HepG2 (cell line): Measurements from ENCODE around the gene CENATAC. TPM values are rescaled to one million over a fixed set of nuclear protein-coding genes. Genes with fewer than 3 reads are reported as not detected.

Experiments used
- ARNTL ChIP-seq: sonication (generic); formaldehyde crosslinking; IDR thresholded peaks from 2 replicates; pipeline ENCODE4 v1.4.0; 2020; ENCODE audit warnings: mild to moderate bottlenecking, missing genetic modification reagents
- FOXK2 ChIP-seq: fragments of 450-650 bp; IDR thresholded peaks from 2 replicates; pipeline ENCODE4 v1.6.1; 2016
- KDM4B ChIP-seq: sonication (generic); formaldehyde crosslinking; IDR thresholded peaks from 2 replicates; pipeline ENCODE4 v1.4.0; 2020; ENCODE audit warnings: missing genetic modification reagents
- MIXL1 ChIP-seq: IDR thresholded peaks from 2 replicates; pipeline ENCODE4 v1.6.1; 2016
- SATB2 ChIP-seq: sonication (generic); formaldehyde crosslinking; IDR thresholded peaks from 2 replicates; pipeline ENCODE4 v1.5.0; 2020; ENCODE audit warnings: missing genetic modification reagents
- THYN1 ChIP-seq: sonication (generic); formaldehyde crosslinking; IDR thresholded peaks from 2 replicates; pipeline ENCODE4 v1.8.1; 2023; ENCODE audit warnings: low read depth, mild to moderate bottlenecking, moderate library complexity, missing genetic modification reagents, borderline replicate concordance
- YEATS2 ChIP-seq: sonication (generic); formaldehyde crosslinking; IDR thresholded peaks from 2 replicates; pipeline ENCODE4 v1.4.0; 2020; ENCODE audit warnings: missing genetic modification reagents, borderline replicate concordance
- ZNF296 ChIP-seq: sonication (generic); formaldehyde crosslinking; conservative IDR thresholded peaks from 2 replicates; pipeline ENCODE4 v1.5.0; 2020; ENCODE audit warnings: mild to moderate bottlenecking, missing genetic modification reagents
- ZNF431 ChIP-seq: sonication (generic); formaldehyde crosslinking; IDR thresholded peaks from 2 replicates; pipeline ENCODE4 v1.9.0; 2022; ENCODE audit warnings: missing genetic modification reagents, low read depth, mild to moderate bottlenecking, borderline replicate concordance
- ZNF607 ChIP-seq: sonication (generic); formaldehyde crosslinking; IDR thresholded peaks from 2 replicates; pipeline ENCODE4 v1.5.1; 2020; ENCODE audit warnings: missing genetic modification reagents, mild to moderate bottlenecking, borderline replicate concordance
- ZNF737 ChIP-seq: sonication (generic); formaldehyde crosslinking; IDR thresholded peaks from 2 replicates; pipeline ENCODE4 v1.5.0; 2020; ENCODE audit warnings: missing genetic modification reagents, mild to moderate bottlenecking, borderline replicate concordance
- ZSCAN22 ChIP-seq: sonication (generic); formaldehyde crosslinking; IDR thresholded peaks from 2 replicates; pipeline ENCODE4 v1.4.0; 2020; ENCODE audit warnings: mild to moderate bottlenecking, missing genetic modification reagents
- polyA plus RNA-seq, 8 experiments: library from polyadenylated mRNA; depleted of rRNA in 3 of 8; stranded (reverse) in 7 of 8; unstranded in 1 of 8; fragments of >200 nt; fragmentation: Illumina TruSeq in 4 of 8; extraction: Trizol in 4 of 8; gene quantifications; 2 replicates each; pipeline versions ENCODE4 v1.2.1 to v1.2.3, GENCODE V29; 2011 to 2016; ENCODE audit warnings: low read depth in 4 of 8, missing spikeins in 1 of 8, mixed read lengths in 1 of 8; ENCODE audit not compliant: insufficient read depth in 1 of 8
- total RNA-seq, 5 experiments: library from RNA; depleted of rRNA; stranded (reverse); fragments of >200 nt; fragmentation: Illumina TruSeq; extraction: Trizol; gene quantifications; 2 replicates each; pipeline ENCODE4 v1.2.3, GENCODE V29; 2016; ENCODE audit warnings: low read depth in 1 of 5
- TF ChIP-seq, protein P1 (sequence below): sonication (generic); formaldehyde crosslinking; IDR thresholded peaks from 2 replicates; pipeline ENCODE4 v1.5.1; 2020; ENCODE audit warnings: mild to moderate bottlenecking, missing genetic modification reagents, borderline replicate concordance
- TF ChIP-seq, protein P2 (sequence below): sonication (generic); formaldehyde crosslinking; IDR thresholded peaks from 2 replicates; pipeline ENCODE4 v1.4.0; 2020; ENCODE audit warnings: mild to moderate bottlenecking, missing genetic modification reagents
- TF ChIP-seq, protein P3 (sequence below): sonication (generic); formaldehyde crosslinking; IDR thresholded peaks from 2 replicates; pipeline ENCODE4 v1.4.0; 2020; ENCODE audit warnings: missing genetic modification reagents

The CENATAC gene
- total and polyA plus RNA-seq, 2 of the 13 experiments (the other 11 are each of a cell fraction or from before 2014, with no cell fraction given), result 21.7 to 25.0 TPM

DNA sequence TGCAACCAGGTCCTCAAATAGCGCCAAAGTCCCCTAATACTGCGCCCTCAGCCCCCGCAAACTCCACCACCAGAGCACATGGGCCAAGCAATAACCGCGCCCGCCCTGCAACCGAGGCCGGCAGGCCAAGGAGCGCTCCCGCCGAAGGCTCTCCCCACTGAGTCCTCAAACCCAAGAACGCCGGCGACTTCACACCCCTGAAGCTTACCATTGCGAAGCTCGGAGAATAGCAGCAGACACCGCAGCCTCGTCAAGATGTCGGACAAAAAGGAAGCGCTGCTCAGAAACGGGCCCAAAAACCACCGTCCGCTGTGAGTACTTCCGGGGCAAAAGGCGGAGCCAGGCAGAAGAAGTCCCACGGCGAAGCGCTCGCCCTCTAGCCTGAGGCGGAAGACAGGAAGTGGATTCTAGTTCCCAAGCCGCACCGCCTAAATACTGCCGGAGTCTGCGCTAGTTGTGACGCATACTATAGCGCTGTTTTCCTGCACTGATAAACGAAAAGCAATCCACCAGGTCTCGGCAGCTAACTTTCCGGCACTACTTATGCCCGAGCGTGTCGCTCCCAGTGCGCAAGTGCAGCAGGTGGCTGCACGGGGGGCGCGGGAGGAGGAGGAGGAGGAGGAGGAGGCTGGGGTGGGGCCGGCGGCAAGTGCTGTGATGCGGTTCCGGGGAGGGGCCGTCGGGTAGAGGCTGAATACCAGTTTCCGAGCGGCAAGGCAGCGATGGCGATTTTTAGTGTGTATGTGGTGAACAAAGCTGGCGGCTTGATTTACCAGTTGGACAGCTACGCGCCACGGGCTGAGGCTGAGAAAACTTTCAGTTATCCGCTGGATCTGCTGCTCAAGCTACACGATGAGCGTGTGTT lies 20.4 kb downstream of the CENATAC start, which contains the start of the genes RPS25 and TRAPPC4 (continued):
- TF ChIP-seq ZNF607 (CRISPR knock-in tag) (no peak), KDM4B (CRISPR knock-in tag) (peak; percentile 11; the same call in 1 of the 2 replicates), YEATS2 (CRISPR knock-in tag) (peak; percentile 97), FOXK2 (no peak), ZNF431 (peak; percentile 75; the same call in 1 of the 2 replicates), THYN1 (CRISPR knock-in tag) (0 out of 2 replicates have a peak, but pooled peaks have one; percentile 76), SATB2 (CRISPR knock-in tag) (0 out of 2 replicates have a peak, but pooled peaks have one; percentile 58), MIXL1 (CRISPR knock-in tag) (no peak), ZSCAN22 (no peak), ZNF737 (CRISPR knock-in tag) (peak; percentile 50; the same call in 1 of the 2 replicates), ZNF296 (CRISPR knock-in tag) (0 out of 2 replicates have a peak, but pooled peaks have one; percentile 56), ARNTL (CRISPR knock-in tag) (no peak)
- TF ChIP-seq, protein P1, sequence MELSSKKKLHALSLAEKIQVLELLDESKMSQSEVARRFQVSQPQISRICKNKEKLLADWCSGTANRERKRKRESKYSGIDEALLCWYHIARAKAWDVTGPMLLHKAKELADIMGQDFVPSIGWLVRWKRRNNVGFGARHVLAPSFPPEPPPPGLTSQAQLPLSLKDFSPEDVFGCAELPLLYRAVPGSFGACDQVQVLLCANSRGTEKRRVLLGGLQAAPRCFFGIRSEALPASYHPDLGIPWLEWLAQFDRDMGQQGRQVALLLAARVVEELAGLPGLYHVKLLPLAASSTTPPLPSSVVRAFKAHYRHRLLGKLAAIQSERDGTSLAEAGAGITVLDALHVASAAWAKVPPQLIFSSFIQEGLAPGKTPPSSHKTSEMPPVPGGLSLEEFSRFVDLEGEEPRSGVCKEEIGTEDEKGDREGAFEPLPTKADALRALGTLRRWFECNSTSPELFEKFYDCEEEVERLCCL (CRISPR knock-in tag), result no peak; the same call in none of the 2 replicates
- TF ChIP-seq, protein P2, sequence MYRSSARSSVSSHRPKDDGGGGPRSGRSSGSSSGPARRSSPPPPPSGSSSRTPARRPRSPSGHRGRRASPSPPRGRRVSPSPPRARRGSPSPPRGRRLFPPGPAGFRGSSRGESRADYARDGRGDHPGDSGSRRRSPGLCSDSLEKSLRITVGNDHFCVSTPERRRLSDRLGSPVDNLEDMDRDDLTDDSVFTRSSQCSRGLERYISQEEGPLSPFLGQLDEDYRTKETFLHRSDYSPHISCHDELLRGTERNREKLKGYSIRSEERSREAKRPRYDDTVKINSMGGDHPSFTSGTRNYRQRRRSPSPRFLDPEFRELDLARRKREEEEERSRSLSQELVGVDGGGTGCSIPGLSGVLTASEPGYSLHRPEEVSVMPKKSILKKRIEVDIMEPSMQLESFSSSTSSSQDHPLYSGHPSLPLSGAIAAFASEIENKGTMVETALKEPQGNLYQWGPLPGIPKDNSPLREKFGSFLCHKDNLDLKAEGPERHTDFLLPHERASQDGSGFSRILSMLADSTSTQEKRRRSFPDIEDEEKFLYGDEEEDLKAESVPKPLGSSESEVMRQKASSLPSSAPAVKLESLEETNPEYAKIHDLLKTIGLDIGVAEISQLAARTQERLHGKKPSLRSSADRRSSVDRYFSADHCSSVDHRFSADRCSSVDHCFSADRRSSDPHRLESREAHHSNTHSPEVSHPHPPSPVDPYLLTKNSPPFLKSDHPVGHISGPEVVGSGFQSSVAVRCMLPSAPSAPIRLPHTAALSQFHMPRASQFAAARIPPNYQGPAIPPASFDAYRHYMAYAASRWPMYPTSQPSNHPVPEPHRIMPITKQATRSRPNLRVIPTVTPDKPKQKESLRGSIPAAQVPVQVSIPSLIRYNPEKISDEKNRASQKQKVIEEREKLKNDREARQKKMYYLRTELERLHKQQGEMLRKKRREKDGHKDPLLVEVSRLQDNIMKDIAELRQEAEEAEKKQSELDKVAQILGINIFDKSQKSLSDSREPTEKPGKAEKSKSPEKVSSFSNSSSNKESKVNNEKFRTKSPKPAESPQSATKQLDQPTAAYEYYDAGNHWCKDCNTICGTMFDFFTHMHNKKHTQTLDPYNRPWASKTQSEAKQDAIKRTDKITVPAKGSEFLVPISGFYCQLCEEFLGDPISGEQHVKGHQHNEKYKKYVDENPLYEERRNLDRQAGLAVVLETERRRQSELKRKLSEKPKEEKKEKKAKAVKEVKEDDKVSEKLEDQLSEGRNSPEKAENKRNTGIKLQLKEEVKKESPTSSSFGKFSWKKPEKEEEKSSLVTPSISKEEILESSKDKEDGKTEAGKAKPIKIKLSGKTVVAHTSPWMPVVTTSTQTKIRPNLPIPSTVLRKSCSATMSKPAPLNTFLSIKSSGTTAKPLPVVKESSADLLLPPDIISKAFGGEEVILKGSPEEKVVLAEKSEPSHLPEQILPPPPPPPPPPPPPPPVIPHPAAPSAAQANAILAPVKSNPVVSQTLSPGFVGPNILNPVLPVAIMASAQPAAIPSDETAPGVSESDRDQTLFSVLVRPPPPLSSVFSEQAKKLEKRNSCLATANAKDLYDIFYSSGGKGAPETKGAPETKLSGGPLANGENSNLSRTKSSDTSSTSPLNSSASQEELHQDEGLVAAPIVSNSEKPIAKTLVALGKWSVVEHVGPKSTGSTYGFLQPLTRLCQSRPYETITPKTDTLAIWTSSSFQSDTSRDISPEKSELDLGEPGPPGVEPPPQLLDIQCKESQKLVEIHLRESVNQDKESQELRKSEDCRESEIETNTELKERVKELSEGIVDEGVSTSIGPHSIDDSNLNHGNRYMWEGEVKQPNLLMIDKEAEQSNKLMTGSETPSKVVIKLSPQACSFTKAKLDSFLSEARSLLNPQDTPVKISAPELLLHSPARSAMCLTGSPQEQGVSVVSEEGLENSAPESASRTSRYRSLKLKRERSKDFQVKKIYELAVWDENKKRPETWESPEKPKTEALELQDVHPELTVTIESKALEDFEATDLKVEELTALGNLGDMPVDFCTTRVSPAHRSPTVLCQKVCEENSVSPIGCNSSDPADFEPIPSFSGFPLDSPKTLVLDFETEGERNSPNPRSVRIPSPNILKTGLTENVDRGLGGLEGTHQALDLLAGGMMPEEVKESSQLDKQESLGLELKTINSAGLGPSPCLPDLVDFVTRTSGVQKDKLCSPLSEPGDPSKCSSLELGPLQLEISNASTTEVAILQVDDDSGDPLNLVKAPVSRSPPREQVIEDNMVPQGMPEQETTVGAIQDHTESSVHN (CRISPR knock-in tag), result no peak; the same call in 1 of the 2 replicates
- TF ChIP-seq, protein P3, sequence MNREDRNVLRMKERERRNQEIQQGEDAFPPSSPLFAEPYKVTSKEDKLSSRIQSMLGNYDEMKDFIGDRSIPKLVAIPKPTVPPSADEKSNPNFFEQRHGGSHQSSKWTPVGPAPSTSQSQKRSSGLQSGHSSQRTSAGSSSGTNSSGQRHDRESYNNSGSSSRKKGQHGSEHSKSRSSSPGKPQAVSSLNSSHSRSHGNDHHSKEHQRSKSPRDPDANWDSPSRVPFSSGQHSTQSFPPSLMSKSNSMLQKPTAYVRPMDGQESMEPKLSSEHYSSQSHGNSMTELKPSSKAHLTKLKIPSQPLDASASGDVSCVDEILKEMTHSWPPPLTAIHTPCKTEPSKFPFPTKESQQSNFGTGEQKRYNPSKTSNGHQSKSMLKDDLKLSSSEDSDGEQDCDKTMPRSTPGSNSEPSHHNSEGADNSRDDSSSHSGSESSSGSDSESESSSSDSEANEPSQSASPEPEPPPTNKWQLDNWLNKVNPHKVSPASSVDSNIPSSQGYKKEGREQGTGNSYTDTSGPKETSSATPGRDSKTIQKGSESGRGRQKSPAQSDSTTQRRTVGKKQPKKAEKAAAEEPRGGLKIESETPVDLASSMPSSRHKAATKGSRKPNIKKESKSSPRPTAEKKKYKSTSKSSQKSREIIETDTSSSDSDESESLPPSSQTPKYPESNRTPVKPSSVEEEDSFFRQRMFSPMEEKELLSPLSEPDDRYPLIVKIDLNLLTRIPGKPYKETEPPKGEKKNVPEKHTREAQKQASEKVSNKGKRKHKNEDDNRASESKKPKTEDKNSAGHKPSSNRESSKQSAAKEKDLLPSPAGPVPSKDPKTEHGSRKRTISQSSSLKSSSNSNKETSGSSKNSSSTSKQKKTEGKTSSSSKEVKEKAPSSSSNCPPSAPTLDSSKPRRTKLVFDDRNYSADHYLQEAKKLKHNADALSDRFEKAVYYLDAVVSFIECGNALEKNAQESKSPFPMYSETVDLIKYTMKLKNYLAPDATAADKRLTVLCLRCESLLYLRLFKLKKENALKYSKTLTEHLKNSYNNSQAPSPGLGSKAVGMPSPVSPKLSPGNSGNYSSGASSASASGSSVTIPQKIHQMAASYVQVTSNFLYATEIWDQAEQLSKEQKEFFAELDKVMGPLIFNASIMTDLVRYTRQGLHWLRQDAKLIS (CRISPR knock-in tag), result peak; percentile 56; the same call in 1 of the 2 replicates
